Activated CD4-positive, CD25-positive, alpha-beta regulatory T cell treated with anti-CD3 and anti-CD28 coated beads, Interleukin-2, amount 50 U/mL, for 24 hours (primary cell): ENCODE results near the gene ADGRD1.

Source experiments
- ATAC-seq, 2 donors: fragments of 150-1000 bp; cut with Tn5 transposase; one replicate each; pipeline ENCODE4 v1.10.0; 2021; ENCODE audit warnings: mild to moderate bottlenecking in 1 of 2, moderate library complexity in 1 of 2

ADGRD1 gene

DNA sequence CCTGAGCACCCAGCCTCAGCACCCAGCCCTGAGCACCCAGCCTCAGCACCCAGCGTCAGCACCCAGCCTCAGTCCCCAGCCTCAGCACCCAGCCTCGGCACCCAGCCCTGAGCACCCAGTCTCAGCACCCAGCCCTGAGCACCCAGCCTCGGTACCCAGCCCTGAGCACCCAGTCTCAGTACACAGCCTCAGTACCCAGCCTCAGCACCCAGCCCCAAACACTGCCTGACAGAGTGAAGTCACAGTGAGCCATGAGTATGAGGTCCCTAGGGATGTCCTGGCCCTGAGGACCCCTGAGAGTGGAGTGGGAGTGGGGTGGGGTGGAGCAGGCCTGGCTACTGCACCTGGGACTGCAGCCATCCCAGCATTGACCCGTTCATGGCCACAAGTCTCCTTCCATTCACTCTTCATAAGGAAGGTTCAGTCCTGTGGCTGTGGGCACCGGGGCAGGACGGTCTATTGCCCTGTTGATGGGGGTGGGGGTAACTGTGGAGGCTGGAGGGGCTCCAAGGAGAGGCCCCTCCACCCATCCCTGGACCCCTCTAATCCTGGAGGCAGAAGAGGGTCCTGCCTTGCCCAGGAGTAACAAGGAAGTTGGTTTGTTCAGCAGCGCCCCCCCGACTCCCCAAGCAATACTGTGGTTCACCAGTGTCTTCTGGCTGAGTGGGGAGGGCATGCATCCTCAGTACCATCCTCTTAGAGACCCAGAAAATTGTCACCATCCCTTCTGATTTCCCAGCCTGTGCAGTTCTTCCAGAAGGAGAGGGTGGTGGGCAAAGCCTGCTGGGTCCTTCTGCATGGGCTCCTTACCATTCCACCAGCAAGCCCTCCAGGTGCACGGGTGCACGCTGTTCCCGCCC, 140.5 kb downstream of the ADGRD1 start:
- ATAC-seq: no peak

DNA sequence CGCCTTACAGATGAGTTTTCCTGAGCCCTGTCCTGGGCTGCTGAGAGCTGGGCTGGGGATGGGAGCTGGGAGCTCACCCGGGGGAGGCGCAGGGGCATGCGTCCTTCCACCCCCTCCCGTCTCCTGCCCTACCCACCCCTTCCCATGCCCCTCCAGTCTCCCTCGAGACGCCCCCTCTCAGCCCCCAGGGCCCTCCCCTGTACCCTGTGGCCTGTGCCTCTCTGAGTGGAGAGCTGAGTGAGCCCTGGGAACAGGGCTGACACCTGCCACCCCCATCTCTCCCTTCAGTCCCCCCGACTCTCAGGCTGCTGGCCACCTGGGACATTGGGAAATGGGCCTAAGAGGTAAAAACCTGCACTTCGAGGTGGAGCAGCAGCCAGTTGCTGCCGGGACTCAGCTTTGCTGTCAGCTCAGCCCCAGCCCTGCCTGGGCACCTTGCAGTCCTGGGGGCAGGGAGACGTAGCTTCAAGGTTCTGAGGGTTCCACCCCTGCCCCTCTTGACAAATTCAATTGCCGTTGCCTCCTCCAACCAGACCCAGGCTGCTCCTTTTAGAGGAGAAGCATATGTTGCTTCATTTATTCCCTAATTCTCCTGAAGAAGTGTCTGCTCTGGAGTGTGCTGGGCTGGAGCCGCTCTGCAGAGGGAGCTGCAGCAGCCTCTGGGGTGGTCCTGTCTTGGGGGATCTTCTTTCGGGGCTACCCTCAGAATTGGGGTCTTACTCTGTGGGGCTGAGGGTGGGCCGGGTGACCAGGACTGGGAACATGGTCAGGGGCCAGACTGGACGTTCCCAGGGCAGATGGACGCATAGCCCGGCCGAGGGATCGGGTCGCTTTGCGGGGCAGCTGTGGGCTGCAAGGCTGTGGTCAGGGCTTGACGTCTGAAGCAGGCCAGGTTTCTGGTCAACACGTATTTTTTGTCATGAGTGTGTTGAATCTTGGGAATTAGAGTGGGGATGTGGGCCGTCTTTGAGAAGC, 141.4 kb downstream of the ADGRD1 start:
- no peak for ATAC-seq

DNA sequence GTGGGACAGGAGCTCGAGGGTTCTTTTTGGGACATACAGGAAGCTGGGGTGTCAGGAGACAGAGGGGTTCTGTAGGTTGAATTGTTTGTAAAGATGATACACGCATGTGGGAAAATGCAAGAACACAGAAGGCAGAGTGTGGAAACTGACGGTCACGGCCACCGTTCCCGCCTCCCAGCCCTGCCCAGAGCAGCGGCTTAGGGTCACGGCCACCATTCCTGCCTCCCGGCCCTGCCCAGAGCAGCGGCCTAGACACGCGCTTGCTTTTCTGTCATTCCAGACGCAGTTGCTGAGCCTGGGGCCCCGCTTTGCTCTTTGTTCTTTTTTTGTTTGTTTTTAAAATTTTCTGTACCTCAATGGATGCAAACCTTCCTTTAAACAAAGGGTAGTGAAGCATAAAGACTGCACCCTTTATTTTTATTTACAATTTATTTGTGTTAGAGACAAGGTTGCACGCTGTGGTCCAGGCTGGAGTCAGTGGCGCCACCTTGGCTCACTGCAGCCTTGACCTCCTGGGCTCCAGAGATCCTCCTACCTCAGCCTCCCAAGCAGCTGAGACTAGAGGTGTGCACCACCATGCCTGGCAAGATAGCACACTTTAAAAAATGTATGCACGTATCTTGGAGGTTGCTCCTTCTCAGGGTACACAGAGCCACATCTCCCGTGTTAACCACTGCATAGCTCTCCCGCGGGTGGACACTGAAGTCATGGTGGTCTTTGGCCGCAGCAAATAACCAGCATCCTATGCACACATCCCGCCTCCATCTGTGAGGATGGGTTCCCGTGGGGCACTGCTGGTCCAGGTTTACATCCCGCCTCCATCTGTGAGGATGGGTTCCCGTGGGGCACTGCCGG, 142.3 kb downstream of the ADGRD1 start:
- no peak for ATAC-seq

DNA sequence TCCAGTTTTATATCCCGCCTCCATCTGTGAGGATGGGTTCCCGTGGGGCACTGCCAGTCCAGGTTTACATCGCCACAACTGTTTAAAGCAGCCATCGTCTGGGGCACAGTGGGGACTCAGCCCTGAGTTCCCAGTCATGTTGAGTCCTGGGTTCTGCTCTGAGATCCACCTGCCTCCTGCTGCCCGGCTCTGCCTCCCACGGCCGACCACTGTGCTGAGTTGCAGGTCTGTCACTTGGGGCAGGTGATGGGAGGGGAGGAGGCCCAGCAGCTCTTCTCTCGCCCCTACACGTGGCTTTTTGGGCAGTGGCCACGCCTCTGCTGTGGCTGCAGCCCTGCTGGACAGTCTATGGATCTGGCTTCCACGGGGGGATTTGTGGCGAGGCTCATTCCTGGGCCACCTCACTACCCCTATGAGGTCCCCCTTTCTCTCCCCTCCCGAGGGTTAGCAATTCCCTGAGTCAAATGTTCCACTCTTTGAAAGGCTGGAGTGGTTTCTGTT, 143.0 kb downstream of the ADGRD1 start:
- no peak for ATAC-seq

DNA sequence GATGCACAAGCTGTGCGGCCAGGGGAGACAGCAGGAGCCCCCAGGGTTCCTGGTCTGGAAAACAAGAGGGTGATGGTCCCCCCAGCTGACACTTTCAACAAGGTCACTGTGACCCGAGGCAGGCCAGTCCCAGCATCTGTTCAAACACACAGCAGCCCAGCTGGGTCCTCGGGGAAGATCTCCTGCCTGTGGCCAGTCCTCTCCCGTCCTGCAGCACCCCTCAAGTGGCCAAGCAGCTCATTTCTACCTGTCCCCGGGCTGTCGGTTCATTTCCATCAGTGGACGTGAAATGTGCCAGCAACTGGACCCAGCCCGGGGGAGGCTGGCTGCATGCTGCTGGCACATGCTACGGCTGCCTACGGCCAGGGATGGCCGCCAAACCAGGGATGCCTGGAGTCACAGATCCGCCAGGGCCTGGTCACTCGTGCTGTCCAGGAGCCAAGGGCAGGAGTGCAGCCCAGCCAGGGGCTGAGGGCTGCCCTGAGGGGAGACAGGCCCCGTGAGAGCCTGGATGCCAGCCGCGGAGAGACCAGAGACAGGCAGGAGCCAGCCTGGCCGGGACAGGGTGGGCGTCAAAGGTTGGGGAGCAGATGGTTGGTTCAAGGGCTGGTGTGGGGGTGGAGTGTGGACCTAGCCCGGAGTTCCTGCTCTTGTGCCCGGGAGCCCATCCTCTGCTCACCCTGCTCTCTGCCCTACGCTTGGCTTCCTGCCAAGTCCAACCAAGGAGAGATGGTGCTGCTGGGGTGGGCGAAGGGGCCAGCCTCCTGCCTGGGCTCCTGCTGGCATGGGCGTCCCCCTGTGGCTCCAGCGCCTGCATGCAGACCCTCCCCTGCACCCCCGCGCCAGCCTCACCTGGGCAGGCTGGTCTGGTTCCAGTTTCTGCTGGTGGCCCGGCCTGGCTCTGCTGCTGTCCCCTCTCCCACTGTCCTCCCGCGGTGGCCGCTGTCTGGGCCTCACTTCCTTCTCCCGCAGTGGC, 143.8 kb downstream of the ADGRD1 start:
- ATAC-seq: no peak

DNA sequence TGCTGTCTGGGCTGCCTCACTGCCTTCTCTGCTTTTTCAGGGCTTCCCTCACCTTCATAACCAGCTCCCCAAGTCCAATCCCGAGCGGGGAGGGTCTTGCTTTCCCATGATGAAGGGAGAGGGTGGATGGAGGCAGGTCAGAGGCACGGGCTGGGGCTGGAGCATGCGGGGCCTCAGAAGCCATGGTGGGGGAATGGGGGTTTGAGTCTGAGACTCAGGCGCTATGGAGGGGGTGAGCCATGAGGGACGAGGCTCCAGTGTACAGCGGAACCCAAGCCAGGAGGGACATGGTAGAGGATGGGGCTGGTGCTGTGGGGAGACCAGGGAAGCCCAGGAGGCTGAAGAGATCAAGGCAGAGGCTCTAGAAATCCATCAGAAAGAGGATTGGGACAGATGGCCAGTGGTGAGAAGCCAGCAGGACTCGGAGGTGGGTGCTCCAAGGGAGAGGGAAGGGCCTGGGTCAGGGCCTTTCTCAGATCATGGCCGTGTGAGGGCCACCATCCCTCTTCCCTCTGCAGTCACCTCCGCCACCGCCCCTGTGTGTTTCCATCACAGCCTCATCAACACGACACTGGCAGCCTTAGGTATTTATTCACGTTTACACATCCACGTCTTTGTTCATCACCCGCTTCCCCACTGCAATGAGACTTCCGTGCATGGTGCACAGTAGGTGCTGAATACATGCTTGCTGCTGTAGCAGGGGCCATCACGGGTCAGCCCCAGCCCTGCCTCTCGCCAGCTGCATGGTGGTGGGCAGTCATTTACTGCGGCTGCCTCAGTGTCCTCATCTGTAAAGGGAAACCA, 144.7 kb downstream of the ADGRD1 start:
- ATAC-seq: no peak

DNA sequence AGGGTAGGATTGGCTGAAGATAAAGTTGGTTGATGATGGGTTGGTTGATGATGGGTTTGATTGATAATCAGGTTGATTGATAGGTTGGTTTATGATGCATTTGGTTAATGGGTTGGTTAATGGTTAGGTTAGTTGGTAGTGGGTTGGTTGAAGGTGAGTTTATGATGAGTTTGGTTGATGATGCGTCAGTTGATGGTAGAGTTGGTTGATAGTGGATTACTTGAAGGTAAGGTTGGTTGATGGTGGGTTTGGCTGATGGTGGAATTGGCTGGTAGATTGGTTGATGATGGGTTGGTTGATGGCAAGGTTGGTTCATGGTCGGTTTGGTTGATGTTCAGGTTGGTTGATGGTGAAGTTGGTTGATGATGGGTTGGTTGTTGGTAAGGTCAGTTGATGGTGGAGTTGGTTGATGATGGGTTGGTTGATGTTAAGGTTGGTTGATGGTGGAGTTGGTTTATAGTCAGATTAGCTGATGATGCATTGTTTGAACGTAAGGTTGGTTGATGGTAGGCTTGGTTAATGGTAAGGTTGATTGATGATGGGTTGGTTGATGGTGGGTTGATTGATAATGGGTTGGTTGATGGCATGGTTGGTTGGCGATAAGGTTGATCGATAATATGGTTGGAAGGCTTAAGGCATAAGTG, 146.4 kb downstream of the ADGRD1 start:
- no peak for ATAC-seq

DNA sequence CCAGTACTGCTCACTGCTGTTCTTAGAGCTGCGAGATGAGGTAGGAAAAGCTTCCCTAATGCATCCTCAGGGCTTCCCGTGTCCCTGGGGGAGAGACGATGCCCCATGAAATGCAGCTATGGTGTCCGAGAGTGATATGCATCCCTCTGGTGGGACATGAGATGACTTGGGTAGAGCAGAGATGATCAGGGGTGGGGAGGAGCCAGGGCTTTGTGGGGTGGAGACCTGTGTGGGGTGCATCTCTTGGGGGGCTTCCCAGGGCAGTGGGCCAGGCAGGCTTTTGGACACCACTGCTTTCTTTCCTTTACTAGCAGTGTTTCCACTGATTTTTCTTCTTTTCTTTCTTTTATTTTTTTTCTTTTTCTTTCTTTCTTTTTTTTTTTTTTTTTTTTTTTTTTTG, 147.3 kb downstream of the ADGRD1 start:
- ATAC-seq: no peak

DNA sequence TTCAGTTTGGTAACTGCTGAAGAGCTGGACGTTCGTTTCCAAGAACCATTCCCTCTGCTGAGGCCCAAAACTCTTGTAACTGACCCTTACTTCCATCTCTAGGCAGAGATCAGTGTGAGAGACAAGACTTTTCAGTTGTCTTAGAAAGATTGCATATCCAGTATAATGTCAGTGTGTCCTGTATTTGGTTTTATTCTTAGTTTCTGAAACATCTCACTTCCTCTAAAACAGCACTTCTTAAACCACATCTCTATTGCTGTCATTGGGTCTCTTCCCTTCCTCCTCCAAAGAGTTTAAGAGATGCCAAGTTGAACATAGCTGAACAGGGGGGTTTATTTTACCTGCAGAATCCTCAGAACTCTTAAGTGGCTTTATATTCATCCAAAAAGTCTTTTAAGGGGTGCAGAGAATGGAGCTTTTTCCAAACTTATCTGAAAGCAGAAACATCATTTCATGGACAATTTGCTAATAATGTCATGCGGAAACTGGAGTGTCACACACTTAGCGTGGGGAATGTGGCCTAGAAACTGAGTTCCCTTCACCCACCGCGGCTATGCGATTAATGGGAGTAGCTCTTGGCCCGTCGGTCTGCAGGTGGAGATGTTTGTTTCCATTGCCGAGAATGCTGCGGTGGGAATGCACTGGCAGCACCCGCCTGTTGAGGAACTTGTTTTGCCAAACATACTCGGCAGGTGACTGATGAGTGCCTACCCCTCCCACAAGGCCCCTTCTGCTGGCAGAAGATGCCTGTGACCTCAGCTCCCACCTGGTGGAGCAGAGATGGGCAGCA, 148.2 kb downstream of the ADGRD1 start:
- ATAC-seq: no peak

DNA sequence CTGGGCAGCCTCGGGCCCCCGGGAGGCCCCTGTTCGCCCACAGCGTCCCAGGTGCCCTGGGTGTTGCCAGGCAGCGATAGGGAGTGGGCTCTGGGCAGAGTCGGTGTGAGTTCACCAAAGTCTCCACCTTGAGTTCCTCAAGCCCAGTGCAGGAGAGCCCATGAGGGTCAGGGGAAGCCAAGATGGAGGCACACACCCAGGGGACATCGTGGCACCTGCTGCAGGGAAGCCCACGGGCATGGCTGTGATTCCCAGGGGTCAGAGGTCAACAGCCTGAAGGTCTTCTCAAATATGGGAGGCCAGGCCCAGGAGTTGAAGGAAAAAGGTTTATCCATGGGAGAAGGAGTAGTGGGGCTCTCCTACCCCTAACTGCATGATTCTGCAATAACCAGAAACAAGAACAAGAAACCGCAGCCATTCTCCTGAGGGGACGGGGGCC, 148.8 kb downstream of the ADGRD1 start:
- ATAC-seq: no peak

DNA sequence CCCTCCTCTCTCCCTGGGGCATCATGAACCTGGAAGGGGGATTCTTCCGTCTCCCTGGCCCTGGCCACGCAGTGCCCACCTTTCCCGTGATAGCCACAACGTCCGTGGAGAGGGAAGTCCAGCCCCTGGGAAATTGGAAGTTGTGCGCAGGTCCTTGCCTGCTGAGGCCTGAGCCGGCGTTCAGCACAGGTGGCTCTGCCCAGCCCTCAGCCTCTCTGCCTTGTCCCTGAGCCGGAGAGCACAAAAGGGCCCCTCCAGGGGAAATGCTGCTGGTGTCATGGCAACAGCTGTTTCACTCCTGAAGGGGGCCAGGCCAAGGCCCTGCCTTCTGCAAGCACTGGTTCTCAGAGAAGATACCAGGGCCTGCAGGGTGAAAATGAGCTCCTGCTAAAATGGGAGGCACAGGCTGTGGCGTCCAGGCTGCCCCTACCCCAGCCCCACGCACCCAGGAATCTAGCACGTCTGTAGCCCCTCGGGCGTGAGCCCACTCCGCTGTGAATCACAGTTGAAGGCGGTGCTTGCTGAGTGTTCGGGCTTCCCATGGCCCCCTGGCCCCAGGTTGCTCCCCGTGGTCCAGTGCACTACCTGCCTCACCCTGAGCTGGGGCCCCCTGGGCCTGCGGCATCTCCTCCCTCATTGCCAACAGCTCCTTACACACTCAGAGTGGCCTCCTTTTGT, 149.4 kb downstream of the ADGRD1 start:
- ATAC-seq: no peak

DNA sequence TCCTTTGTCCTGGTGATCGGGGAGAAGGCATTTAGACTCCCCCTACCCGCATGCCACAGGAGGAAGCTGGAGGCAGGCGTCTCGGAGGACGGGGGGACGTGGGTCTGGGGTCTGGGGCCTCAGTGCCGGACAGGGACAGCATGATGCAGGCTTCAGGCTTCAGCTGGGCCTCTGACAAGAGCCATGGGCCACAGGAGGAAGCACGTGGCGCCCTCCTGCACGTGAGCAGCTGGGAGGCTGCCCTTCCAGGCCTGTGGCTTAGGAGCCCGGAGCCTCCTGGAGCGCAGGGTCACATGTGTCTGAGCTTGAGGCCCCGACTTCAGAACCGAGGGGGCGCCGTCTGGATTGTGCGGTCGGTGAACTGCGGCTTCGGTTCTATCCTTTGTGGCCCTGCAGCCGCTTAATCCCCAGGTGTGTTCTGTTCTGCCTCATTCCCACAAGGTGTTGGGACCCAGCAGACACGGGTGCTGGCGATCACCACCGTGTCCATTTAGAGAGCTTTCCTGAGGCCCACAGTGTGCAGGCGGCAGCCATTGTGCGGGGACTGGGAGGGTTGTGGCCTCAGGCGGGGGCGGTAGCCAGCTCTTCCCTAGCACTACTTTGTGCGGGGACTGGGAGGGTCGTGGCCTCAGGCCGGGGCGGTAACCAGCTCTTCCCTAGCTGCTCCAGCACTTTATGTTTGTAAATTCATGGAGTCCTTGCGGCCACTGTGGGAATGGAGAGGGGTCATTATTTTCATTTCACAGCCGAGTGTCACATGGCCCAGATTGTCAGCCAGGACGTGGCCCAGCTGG, 150.2 kb downstream of the ADGRD1 start:
- ATAC-seq: no peak

DNA sequence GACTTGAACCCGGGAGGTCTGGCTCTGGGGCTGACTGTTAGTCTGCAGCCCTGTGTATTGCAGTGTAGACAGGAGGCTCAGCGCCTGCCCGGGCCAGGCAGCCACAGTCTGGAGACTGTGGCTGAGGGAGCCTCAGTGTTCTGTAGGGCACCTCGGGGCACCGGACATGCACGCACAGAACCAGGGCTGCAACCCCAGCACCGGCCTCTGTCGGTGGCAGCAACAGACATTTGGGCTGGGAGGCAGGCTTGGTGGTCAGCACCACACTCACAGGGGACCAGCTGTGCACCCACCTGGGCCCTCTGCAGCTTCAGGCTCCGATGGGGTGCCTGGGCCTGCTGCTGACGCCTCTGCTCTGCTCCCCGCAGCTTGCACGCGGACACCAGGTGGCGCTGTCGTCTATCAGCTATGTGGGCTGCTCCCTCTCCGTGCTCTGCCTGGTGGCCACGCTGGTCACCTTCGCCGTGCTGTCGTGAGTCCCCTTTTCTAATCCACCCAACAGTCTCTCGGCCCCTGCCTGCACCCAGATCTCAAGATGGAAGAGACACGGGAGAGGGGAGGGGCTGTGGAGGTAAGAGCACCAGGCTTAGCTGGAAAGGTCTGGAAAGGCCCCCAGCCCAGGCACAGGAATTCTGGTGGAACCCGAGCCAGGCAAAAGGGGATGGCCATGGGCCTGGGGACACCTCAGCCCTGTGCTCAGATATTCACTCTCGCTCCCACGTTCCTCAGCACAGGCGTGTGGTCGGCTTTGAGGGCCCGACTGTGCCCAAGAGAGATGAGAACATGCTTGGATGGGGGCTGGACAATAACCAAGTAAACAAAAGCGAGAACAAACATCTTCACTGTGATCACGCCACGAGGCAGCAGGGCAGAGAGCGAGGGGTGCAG, 151.0 kb downstream of the ADGRD1 start:
- ATAC-seq: peak; percentile 74 to 75

DNA sequence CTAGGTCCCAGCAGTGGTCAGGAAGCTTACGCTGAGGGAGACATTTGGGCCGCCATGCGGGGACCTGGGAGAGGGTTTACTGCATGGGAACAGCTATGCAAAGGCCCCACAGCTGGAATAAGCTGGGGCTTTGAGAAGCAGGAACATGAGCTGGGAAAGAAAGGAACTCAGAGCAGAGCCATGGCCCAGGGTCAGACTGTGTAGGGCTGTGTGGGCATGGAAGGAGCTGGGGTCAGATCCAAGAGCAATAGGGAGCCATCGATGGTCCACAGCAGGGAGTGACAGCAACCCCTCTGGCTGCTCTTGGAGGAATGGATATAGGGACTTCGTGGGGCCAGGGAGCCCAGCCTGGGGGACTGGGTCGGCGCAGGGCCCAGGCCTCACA, 151.6 kb downstream of the ADGRD1 start:
- no peak for ATAC-seq

DNA sequence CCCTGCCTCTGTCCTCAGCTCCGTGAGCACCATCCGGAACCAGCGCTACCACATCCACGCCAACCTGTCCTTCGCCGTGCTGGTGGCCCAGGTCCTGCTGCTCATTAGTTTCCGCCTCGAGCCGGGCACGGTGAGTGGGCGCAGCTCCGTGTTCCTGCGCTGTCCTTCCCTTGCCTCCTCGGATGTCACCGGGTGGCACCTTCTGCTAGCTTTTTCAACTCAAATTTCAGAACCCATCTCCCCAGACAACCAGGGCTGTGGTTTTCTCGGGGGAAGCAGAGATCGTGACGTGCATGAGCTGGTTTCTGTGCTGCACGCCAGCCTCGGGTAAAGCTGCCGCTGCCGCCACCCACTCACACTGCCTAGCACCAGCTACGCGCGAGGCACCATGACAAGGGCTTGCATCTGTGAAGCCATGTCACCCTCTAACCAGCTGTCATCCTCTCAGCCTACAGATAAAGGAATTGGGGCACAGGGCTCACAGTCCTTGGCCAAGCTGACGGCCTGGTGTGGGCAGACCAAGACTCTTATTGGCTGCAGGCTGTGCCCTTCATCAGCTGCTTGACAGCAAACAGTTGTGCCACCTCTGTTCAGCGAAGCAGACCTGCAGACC, 152.1 kb downstream of the ADGRD1 start:
- ATAC-seq: peak; percentile 65 to 73
